ENCODE measurements around the gene ZNF692.
"Not testable (repeated sequence)": the region's sequence is repeated elsewhere in the genome, so short reads cannot be mapped to it uniquely, and the experiment has no call there.

ZNF692 gene

GRCh38 chr1:248837045-248837780 is 21.7 kb downstream of the ZNF692 start:
- H3K4me3 ChIP-seq (ENCODE audit: low read length), result peak overlapping the region; percentile 87
- TF ChIP-seq CTCF (IDR thresholded peaks at IDR 0.05; ENCODE audit: insufficient read depth, low read depth, low read length, missing control alignments), result no peak
- DNase-seq (ENCODE audit: low read depth), result no peak

DNA sequence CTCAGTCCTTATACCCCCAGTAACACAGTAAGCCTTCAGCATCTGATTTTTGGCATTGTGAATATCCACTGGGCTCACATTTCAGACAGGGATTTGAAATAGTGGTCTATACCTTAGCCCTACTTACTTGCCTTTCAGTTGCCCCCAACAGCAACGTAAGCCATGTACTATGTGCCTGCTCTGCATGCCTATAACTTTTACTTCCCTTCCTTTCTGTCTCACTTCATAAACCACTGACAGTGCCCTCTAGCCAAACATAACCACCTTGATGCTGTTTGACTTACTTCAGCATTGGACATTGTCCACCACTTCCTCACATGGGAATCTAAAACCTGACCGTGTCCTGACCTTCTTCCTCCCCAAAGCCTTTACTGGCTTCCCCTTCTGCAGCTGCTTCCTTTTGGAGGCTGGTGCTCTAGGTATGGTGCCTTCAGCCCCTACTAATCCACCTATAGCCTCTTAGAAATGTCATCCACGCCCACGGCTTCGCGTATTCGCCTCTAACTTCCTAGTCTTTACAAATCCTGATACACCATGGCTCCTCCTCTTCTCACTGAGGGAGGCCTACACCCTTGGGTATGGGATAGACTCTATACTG is 24.4 kb downstream of the ZNF692 start:
- no peak for DNase-seq (ENCODE audit: low read depth)
- TF ChIP-seq CTCF (IDR thresholded peaks at IDR 0.05; ENCODE audit: insufficient read depth, low read depth, low read length, missing control alignments), result no peak
- H3K4me3 ChIP-seq (ENCODE audit: low read length), result no peak overlapping the region

DNA sequence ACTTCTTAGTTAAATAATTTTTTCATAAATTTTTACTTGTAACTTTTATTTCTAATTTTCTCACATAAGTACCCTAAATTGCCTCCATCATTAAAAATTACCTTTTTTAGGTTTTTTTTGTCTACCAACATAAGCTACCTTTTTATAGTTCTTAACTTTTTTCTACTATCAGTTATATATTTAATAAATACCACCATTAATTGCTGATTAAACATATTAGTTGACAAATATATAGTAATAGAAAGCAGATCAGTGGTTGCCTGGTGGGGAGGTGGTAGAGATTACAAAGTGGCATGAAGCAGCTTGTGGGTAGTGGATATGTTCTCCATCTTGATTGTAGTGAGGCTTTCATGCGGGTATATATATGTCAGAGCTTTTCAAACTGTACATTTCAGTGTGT is 27.0 kb downstream of the ZNF692 start:
- H3K4me3 ChIP-seq (ENCODE audit: low read length), result no peak overlapping the region
- no peak for TF ChIP-seq CTCF (IDR thresholded peaks at IDR 0.05; ENCODE audit: insufficient read depth, low read depth, low read length, missing control alignments)
- no peak for DNase-seq (ENCODE audit: low read depth)

DNA sequence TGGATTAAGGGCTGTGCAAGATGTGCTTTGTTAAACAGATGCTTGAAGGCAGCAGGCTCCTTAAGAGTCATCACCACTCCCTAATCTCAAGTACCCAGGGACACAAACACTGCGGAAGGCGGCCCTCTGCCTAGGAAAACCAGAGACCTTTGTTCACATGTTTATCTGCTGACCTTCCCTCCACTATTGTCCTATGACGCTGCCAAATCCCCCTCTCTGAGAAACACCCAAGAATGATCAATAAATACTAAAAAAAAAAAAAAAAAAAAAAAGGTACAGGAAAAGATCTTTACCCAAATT is 28.2 kb downstream of the ZNF692 start:
- H3K4me3 ChIP-seq (ENCODE audit: low read length); DNase-seq (ENCODE audit: low read depth): not testable (repeated sequence)

DNA sequence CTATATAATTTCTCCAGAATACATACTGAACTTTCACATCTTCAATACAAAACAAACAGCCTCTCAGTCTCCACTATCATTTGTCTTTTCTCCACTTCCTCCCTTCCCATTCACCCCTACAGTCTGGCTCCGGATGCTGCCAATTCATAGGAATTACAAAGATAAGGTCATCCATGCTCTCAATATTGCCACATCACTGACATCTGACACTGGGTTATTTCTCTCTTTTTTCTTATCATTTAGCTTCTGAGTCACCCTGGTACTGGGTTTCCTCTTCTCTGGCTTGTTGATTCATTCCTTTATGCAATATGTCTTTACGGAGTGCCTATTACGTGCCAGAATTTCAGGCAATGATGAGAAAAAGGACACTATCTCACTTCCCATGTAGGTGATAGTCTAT is 30.0 kb downstream of the ZNF692 start:
- TF ChIP-seq CTCF (IDR thresholded peaks at IDR 0.05; ENCODE audit: insufficient read depth, low read depth, low read length, missing control alignments), result no peak
- H3K4me3 ChIP-seq (ENCODE audit: low read length), result no peak overlapping the region
- peak; percentile 77 for DNase-seq (ENCODE audit: low read depth)

DNA sequence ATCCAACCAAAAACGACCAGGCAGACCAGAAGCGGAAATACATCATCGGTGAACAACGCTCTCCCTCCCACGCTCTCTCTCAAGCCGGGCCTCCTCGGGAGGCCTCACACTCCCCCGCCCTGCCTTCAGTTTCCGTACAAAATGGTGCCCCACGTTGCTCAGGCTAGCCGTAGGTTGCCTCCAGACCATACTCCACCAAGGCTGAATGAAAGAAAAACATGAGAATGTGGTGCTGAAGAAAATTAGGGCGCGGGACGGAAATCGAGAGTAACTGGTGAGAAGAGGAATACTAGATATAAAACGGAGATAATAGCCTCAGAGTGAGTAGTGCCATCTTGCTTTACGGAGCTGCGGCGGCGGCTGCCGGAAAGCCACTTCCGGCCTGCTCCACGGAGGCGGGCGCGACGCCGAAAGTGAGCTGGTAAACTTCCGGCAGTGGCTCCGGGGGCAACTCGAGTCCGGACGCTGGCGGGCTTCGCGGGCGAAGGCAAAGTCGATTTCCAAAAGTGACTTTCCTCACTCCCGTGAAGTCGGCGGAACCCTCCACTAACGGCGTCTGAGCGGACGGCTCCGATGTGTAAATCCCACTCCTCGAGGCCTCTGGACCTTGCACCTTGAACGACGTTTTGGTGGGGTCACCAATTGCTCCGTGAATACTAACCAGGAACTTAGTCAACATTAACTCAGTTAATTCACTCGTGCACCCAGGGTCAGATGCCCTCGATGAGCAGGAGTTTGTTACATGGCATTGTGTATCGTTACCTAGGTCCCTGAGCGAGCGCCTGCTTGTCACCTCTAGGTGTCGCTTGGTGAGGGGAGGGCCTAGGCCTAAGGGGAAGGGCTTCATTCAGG is 32.8 kb downstream of the ZNF692 start, which contains the start of gene SH3BP5L:
Gene SH3BP5L (minus strand): TSS at position 7 of the 852 bp plus-strand sequence. CDS start 980 bp downstream, outside the sequence.
- peak; percentile 97 for DNase-seq (ENCODE audit: low read depth)
- peak; percentile 85 for TF ChIP-seq CTCF (IDR thresholded peaks at IDR 0.05; ENCODE audit: insufficient read depth, low read depth, low read length, missing control alignments)
- H3K4me3 ChIP-seq (ENCODE audit: low read length), result peak within 1 kb of the TSS; percentile 95

GRCh38 chr1:248825573-248825908 is 33.3 kb downstream of the ZNF692 start:
- no peak for TF ChIP-seq CTCF (IDR thresholded peaks at IDR 0.05; ENCODE audit: insufficient read depth, low read depth, low read length, missing control alignments)
- DNase-seq (ENCODE audit: low read depth), result no peak
- H3K4me3 ChIP-seq (ENCODE audit: low read length), result peak overlapping the region; percentile 95
